K562 (cell line): ENCODE measurements around the gene GAMT.

Source experiments
- MYC ChIP-seq, 2 experiments: fragments of 250-450 bp in 1 of 2; sonication (Bioruptor Pico) in 1 of 2; IDR thresholded peaks; 2 replicates each; pipeline versions ENCODE4 v1.5.1 to v1.6.1; 2012 to 2021; ENCODE audit warnings: low read depth in 2 of 2, borderline replicate concordance in 1 of 2, improper control_type of control experiment in 1 of 2, low read length in 1 of 2, mild to moderate bottlenecking in 1 of 2, moderate library complexity in 1 of 2
- NR3C1 ChIP-seq: sonication (generic); formaldehyde crosslinking; IDR thresholded peaks from 2 replicates; pipeline ENCODE4 v1.8.1; 2022; ENCODE audit warnings: missing genetic modification reagents
- SP2 ChIP-seq: IDR thresholded peaks from 2 replicates; pipeline ENCODE4 v1.6.1; 2011; ENCODE audit warnings: mild to moderate bottlenecking, low read depth, low read length, moderate library complexity; ENCODE audit not compliant: poor library complexity, severe bottlenecking; ENCODE audit errors: extremely low read depth
- TF ChIP-seq, protein P1 (sequence below), 2 experiments: fragments of 450-650 bp; formaldehyde crosslinking in 1 of 2; IDR thresholded peaks; 2 replicates each; pipeline versions ENCODE4 v1.4.0 to v1.6.1; 2014 to 2020; ENCODE audit warnings: mild to moderate bottlenecking in 2 of 2, borderline replicate concordance in 1 of 2, low read depth in 1 of 2

DNA sequence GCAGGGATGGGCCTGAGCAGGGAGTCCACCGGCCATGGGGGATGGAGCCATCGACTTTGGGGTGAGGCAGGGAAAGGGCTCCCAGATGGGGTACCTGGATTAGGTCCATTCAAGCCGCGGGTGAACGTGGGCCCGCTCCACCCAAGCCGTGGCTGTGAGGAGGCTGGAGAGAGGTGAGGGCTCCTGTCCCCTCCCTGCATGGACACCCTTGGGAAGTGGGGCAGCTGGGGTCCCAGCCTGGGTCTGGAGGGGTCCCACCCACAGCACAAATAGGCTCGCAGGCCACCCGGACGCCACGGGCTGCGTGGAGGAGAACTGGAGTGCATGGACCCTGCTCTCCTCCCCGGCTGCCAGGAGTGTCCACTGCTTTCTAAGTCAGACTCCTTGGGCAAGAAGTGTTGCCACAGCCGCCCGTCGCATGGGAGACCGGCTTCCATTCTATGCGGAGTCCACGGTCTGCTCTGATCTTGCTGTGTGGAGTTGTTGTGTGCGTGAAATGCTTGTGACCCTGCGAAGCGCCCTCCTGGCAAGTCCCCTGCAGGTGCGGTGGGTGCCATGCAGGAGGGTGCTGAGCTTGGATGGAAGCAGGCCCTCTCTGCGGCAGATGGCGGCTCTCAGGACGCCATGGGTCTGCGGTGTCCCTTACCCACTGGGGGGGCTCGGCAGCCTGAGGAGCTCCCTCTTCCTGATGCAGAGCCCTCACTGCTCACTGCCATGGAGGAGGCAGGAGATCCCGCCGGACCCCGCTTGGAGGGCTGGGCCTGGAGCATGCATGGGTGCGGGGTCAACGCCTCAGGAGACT is 8.1 kb upstream of the GAMT start:
- TF ChIP-seq MYC (IDR thresholded peaks at IDR 0.05; ENCODE audit: low read depth, low read length) (no peak), MYC (CRISPR knock-in tag; IDR thresholded peaks at IDR 0.05; ENCODE audit: borderline replicate concordance, low read depth) (no peak), NR3C1 (CRISPR knock-in tag) (no peak), SP2 (no peak)
- TF ChIP-seq, protein P1, sequence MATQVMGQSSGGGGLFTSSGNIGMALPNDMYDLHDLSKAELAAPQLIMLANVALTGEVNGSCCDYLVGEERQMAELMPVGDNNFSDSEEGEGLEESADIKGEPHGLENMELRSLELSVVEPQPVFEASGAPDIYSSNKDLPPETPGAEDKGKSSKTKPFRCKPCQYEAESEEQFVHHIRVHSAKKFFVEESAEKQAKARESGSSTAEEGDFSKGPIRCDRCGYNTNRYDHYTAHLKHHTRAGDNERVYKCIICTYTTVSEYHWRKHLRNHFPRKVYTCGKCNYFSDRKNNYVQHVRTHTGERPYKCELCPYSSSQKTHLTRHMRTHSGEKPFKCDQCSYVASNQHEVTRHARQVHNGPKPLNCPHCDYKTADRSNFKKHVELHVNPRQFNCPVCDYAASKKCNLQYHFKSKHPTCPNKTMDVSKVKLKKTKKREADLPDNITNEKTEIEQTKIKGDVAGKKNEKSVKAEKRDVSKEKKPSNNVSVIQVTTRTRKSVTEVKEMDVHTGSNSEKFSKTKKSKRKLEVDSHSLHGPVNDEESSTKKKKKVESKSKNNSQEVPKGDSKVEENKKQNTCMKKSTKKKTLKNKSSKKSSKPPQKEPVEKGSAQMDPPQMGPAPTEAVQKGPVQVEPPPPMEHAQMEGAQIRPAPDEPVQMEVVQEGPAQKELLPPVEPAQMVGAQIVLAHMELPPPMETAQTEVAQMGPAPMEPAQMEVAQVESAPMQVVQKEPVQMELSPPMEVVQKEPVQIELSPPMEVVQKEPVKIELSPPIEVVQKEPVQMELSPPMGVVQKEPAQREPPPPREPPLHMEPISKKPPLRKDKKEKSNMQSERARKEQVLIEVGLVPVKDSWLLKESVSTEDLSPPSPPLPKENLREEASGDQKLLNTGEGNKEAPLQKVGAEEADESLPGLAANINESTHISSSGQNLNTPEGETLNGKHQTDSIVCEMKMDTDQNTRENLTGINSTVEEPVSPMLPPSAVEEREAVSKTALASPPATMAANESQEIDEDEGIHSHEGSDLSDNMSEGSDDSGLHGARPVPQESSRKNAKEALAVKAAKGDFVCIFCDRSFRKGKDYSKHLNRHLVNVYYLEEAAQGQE (IDR thresholded peaks at IDR 0.05; ENCODE audit: borderline replicate concordance) = no peak
- TF ChIP-seq, protein P1 (CRISPR knock-in tag; IDR thresholded peaks at IDR 0.05; ENCODE audit: low read depth) = no peak
